H1 (cell line): ENCODE measurements around the gene WDR31. TPM values are rescaled to one million over a fixed set of nuclear protein-coding genes. Genes with fewer than 3 reads are reported as not detected.

Experiments
- POLR2A ChIP-seq, 2 experiments: IDR thresholded peaks; 1 replicate in 1 of 2; 2 replicates in 1 of 2; pipeline ENCODE4 v1.6.1; 2011; ENCODE audit warnings: low read depth in 2 of 2, low read length in 2 of 2, mild to moderate bottlenecking in 2 of 2; ENCODE audit errors: control extremely low read depth in 1 of 2
- polyA plus RNA-seq, 7 experiments: library from polyadenylated mRNA; depleted of rRNA in 3 of 7; stranded (reverse) in 5 of 7; unstranded in 2 of 7; fragments of >200 nt in 5 of 7; fragments of 200-250 nt in 2 of 7; gene quantifications; 1 replicate in 5 of 7; 2 replicates in 1 of 7; 4 replicates in 1 of 7; pipeline versions ENCODE4 v1.2.1 to v1.2.3, GENCODE V29; 2011 to 2013; ENCODE audit warnings: missing spikeins in 2 of 7, mixed read lengths in 2 of 7
- total RNA-seq: library from RNA; stranded (reverse); fragmentation: NEBNext Ultra II Directional; extraction: Animal tissue kit (Norgen Biotek cat#: 25700); gene quantifications from 2 replicates; pipeline ENCODE4 v1.2.1, GENCODE V29; 2021

Gene WDR31
- total and polyA plus RNA-seq, 2 of the 8 experiments (the other 6 are each of a cell fraction or from before 2014, with no cell fraction given) = 0.27 to 0.28 TPM

DNA sequence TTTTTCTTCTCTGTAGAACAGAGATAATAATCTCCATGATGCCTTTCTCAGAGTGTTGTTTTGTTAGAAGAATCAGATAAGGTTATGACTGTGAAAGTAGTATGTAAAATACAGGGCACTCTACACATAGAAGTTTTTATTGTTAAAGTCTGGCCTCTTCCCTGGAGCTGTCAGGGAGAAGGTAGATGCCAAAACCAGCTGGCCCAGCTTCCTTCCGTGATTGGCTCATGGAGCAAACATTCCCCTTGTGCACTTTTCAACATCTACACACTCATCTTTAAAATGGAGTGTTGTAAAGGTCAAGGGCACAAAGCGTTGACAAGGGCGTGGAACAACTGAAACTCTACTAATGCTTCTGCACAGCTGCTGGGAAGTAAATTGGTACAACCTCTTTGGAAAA lies 29.5 kb downstream of the WDR31 start (continued):
- TF ChIP-seq POLR2A (IDR thresholded peaks at IDR 0.05; ENCODE audit: control extremely low read depth in 1 of 2, low read depth in 2 of 2, low read length in 2 of 2) = no peak
